Lower leg skin (tissue), 3 donors: ENCODE results near the gene GLI1.

Experiments
- CTCF ChIP-seq, 3 donors: fragments of 450-650 bp; IDR thresholded peaks; one replicate each; pipeline ENCODE4 v1.5.1; 2016; ENCODE audit warnings: antibody characterized with exemption in 3 of 3, mild to moderate bottlenecking in 3 of 3, moderate library complexity in 2 of 3
- POLR2A ChIP-seq, 2 donors: fragments of 450-650 bp; IDR thresholded peaks; one replicate each; pipeline ENCODE4 v1.6.1; 2016 to 2017; ENCODE audit warnings: antibody characterized with exemption in 2 of 2, mild to moderate bottlenecking in 1 of 2, moderate library complexity in 1 of 2

GRCh38 chr12:57456145-57456700 lies 3.4 kb upstream of the GLI1 start:
- TF ChIP-seq POLR2A (IDR thresholded peaks at IDR 0.05) = no peak
- no peak for TF ChIP-seq CTCF (IDR thresholded peaks at IDR 0.05)
